DMS 273 (cell line): Measurements from ENCODE around the gene DSP.
A peak's percentile ranks its signal among the peaks of the same experiment; 100 is the strongest.

ENCODE experiments used
- DNase-seq: peaks from one replicate; lab custom pipeline; 2025; ENCODE audit not compliant: unreplicated experiment; lab: John Stamatoyannopoulos, UW

DSP gene, protein sequence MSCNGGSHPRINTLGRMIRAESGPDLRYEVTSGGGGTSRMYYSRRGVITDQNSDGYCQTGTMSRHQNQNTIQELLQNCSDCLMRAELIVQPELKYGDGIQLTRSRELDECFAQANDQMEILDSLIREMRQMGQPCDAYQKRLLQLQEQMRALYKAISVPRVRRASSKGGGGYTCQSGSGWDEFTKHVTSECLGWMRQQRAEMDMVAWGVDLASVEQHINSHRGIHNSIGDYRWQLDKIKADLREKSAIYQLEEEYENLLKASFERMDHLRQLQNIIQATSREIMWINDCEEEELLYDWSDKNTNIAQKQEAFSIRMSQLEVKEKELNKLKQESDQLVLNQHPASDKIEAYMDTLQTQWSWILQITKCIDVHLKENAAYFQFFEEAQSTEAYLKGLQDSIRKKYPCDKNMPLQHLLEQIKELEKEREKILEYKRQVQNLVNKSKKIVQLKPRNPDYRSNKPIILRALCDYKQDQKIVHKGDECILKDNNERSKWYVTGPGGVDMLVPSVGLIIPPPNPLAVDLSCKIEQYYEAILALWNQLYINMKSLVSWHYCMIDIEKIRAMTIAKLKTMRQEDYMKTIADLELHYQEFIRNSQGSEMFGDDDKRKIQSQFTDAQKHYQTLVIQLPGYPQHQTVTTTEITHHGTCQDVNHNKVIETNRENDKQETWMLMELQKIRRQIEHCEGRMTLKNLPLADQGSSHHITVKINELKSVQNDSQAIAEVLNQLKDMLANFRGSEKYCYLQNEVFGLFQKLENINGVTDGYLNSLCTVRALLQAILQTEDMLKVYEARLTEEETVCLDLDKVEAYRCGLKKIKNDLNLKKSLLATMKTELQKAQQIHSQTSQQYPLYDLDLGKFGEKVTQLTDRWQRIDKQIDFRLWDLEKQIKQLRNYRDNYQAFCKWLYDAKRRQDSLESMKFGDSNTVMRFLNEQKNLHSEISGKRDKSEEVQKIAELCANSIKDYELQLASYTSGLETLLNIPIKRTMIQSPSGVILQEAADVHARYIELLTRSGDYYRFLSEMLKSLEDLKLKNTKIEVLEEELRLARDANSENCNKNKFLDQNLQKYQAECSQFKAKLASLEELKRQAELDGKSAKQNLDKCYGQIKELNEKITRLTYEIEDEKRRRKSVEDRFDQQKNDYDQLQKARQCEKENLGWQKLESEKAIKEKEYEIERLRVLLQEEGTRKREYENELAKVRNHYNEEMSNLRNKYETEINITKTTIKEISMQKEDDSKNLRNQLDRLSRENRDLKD (N-terminal part only)

DNA sequence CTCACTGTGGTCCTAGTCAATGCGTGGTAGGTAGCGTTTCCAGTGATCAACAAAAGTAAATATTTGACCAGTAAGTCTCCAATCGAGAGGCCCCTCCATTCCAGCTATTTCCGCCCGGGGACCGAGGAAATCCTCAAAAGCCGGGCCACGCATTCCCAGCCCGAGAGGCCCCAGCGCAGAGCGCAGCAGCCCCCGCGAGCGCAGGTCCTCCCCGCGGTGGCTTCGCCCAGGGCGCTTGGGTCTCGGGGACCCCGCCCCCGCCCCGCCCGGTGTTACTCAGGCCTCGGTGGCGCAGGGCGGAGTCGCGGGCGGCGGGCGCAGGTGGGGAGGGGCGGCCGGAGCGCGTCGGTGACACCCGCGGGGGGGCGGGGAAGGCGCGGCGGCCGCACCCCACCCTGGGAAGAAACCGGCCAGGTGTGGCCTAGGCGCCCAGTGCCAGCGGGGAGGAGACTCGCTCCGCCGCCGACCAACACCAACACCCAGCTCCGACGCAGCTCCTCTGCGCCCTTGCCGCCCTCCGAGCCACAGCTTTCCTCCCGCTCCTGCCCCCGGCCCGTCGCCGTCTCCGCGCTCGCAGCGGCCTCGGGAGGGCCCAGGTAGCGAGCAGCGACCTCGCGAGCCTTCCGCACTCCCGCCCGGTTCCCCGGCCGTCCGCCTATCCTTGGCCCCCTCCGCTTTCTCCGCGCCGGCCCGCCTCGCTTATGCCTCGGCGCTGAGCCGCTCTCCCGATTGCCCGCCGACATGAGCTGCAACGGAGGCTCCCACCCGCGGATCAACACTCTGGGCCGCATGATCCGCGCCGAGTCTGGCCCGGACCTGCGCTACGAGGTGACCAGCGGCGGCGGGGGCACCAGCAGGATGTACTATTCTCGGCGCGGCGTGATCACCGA, at the start of gene DSP:
Gene DSP, plus strand, starts transcription at position 497 of the 890 bp plus-strand sequence. Its CDS starts 245 bp downstream, at position 742.
- peak; percentile 72 for DNase-seq

DNA sequence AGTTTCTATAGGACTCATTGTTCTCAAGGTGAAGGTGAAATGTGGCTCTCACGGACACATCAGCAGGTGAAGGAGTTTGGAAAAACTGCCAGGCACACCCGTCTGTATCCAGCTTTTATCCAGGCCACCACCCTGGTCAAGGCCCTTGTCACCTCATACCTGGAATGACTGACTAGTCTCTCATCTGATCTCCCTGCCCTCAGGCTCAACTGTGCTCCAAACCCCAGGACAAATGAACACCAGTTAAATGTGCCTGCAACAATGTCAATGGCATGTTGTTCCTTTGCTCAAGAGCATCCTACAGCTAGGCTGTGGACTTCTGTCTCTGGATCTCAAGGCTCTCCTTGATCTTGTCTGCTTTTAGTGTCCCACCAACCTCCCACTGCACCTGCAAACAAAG, 47.6 kb upstream of the DSP start:
- no peak for DNase-seq

DNA sequence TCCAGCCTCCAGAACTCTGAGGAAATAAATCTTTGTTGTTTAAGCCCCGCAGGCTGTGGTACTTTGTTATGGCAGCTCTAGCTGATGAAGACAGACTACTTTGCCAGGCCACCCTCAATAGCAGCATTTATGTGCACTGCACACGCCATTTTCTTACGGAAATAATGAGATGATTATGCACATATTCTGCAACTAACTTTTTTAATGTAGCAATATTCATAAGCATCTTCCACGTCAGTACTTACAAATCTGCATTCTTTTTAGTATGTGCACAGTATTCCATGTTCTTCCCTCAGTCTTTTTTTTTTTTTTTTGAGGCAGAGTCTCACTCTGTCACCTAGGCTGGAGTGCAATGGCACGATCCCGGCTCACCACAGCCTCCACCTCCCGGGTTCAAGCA, 46.8 kb upstream of the DSP start:
- no peak for DNase-seq

DNA sequence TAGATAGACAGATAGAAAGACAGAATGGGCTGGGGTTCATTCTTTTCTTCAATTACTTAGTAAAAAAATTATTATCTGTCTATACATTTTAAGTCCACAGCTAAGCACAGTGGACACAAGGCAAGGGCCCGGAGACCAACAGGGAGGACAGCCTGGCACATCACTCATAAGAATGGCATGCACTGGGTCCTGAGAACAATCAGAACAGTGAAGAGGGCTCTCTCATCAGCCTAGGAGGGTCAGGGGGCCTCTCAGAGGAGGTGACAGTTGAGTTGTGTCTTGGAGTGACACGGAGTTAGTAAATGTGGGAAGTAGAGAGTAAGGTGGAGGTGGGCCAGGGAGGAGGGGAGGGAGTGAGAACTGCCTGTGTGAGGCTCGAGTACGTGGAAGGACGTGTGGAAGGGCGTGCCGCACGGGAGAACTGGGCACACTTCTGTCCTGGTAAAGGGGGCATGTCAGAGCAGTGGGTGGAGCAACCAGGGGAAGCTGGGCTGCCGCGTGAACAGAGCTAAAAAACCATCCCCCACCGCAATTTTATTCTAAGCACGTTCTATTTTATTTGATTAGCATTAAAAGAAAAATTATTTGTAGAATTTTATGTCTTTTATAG, 45.1 kb upstream of the DSP start:
- DNase-seq, result no peak

DNA sequence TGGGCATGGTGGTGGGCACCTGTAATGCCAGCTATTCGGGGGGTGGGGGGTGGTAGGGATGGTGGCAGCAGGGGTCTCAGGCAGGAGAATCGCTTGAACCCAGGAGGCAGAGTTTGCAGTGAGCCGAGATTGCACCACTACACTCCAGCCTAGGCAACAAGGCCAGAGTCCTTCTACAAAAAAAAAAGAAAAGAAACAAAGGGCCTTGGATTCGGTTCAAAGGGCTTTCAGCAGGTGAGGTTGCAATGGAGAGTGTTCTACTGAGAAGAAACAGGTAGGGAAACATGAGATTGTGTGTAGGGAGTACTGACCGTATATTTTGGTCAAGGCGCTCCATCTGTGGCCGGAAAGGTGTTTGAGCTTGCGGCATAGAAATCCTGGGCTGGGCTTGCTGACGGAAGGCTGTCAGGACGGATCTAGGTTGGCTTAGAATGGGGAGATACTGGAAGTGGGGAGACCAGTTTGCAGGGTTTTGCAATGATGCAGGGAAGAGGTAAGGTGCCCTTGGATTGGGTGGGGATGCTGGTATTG, 40.7 kb upstream of the DSP start:
- DNase-seq, result no peak

DNA sequence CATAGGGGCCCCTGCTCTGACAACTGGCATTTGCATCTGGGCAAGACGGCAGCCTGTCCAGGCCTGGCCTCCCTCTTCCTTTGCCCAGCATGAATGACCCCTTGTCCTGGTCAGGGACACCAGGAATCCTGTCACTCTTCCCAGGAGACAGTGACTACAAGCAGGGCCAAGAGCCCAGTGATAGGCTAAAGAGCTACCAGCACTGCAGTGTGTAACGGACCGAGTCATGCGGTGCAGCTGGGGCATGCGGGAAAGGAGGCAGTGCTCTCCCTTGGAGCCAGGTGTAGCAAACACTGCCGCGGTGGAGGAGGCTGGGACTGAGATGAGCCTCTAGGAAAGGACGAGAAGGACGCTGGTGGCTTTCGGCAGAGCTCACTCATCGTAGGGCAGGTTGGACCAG, 38.7 kb upstream of the DSP start:
- no peak for DNase-seq

DNA sequence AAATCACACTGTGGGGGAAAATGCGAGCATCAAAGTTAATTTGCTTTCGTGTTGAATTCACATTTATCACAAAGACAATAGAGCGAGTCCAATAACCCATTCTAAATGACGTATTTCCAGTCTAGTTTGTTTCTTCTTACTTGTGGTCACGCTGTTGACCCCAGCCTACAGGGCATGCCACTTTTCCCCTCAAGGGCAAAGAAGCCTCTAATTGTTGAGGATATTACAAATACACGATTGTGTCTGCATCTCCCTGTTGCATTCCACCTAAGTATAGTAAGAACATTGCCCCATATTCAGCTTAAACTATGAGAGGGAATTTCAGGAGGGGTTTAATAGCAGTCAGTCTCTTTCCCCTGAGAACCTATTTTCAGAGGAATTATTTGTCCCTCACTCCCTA, 37.4 kb upstream of the DSP start:
- DNase-seq, result no peak

DNA sequence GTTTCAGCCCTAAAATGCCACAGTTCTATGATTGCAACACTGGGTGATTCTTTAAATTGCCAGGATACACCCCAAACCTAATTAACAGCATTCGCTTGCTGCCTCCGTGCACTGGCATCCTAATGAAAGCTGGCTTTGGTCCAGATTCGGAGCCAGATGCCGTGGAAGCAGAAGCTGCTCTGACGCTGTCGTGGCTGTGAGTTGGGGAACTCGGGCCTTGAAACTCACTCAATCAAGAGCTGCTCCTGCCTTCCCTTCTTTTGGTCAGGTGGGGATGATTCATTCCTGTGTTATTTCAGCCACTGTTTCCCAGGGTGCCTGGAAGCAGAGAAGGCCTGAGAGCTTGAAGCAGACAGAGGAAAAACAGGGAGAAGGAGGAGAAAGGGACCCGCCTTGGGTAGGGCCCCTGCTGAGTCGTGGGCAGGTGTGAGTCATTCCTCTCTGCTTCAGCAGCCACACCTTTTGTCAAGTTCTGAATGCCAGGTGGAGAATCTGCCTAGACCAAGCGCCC, 36.2 kb upstream of the DSP start:
- peak; percentile 83 for DNase-seq

DNA sequence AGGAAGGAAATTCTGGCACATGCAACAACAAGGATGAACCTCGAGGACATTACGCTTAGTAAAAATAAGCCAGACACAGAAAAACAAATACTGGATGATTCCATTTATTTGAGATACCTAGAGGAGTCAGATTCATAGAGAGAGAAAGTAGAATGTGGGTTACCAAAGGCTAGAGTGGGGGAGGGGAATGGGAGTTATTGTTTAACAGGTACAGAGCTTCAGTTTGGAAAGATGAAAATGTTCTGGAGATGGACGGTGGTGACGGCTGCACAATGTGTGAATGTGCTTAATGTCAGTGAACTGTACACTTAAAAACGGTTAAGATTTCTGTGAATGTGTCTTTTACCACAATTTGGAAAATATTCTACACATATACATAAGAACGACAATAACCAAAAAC, 33.9 kb upstream of the DSP start:
- no peak for DNase-seq

DNA sequence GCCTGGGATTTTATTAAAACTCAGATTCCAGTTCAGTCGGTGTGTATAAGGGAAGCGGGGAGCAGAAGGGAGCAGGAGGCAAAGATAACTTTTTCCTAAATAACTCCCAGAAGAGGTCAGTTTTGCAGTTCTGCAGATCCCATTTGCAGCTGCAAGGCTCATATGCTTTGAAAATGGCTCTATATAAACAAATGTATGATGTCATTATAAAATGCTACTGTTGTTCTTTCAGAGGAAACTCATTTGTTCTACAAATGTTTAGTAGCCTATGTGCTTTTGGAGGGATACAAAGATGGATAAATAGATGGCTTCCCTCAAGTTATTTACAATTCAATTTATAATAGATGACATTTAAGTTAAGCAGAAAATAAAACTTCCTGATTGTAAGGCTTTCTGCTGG, 29.2 kb upstream of the DSP start:
- no peak for DNase-seq

DNA sequence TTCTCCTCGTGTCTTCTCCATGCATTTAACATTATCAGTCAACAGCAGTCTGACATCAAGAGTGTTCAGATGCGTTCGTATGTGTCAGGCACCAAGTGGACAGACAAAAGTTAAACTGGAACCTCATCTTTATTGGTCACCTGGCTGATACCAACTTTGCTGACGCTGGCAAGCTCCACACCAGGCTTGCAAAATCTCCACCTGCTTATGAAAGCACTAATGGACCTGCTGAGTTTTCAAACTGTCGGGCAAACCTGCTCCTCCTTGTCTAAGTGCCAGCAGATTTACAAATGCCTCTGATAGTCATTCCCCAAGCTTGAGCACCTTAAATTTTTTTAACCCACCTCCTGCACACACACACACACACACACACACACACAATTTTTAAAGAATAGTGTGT, 27.9 kb upstream of the DSP start:
- no peak for DNase-seq

DNA sequence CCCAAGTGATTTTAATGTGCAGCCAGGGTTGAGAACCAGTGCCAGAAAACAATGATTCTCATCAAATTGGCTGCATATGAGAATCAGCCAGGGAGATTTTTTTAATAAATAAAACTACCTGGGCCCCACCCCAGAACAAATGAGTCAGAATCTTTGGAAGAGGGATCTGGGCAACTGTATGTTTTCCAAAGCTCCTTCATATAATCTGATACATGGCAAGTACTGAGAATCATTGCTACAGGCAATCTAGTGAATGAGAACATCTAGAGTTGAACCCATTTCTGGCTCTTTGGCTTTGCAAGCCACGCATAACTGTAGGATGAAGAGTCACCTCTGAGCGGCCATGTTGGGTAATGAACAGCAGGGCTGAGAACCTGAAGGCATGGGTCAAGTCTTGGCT, 26.1 kb upstream of the DSP start:
- no peak for DNase-seq

DNA sequence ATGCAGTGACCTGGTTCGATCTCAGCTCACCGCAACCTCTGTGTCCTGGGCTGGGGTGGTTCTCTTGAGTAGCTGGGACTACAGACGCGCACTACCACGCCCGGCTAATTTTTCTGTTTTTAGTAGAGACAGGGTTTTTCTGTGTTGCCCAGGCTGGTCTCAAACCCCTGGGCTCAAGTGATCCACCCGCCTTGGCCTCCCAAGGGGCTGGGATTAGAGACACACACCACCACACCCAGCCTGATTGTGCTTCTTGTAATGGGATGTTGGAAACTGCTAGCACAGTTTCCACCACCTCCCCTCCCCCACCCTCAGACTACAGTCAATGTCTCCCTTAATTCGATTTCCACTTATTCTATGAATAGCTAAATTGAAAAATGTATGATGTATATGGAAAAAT, 22.6 kb upstream of the DSP start:
- no peak for DNase-seq

DNA sequence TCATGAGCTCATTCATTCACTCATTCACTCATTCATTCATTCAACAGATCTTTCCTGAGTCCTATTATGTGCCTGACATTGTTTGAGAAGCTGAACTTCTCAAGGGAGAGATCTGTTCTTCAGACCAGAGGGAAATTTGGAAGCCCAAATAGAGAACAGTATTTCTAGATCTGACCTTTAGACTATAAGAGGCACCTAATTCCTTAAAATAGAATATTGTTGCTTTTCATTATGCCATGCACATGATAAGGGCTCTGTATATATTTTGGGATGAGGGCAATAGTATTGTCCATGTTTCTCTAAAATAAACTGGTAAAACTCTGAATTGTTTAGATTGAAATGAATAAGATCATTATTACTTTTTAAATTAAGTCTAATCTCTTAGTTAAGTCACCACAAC, 18.6 kb upstream of the DSP start:
- no peak for DNase-seq

DNA sequence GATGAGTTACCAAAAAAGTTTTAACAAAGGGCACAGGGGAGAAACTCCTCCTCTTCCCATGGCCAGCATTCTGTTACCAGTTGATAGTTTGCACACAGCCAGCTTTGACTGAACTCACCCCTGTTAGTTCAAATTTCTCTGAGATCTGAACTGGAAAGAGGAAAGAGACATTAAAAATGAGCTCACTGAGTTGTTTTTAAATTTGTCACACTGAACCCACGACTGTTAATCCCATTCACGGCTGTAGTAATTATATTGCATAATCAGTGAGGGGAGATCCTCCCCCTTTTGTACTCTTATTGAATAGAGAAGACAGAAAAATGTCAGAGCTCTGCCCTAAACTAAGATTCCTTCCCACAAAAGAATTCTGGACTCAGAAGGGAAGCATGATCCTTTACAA, 17.5 kb upstream of the DSP start:
- no peak for DNase-seq

DNA sequence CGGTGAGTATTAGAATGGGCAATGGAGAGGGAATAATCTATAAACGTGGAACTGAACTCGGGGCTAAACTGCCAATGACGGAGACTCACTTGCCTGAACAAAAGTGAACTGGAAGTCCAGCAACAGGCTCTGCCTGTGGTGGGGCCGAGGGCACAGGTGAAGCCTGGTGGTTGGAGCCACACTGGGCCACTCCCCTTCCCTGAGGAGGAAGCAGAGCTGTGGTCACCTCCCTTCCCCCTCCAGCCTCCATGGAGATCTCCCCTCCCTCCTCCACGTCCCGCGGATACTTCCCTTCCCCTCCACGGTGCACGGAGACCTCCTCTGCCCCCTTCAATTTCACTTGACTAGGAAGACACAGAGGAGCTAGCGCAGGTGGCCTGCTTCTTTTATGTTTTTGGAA, 14.7 kb upstream of the DSP start:
- DNase-seq, result no peak

DNA sequence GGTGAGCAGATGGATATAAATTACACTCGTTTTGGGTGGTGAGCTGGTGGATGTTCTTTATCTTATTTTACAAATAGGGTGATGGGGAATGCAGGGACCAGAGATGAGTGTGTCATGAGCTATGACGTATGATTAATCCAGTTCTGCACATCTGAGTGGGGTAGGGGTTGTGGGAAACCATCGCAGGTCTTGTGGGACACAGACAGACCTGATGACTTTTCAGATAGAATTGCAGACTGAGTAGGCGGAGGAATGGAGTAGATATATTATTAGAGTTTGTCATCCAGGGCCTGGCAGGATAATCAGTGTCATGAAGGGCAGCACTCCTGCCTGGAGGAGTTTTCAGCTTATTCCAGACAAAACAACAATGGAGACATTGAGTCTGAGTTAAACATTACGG, 12.9 kb upstream of the DSP start:
- no peak for DNase-seq

DNA sequence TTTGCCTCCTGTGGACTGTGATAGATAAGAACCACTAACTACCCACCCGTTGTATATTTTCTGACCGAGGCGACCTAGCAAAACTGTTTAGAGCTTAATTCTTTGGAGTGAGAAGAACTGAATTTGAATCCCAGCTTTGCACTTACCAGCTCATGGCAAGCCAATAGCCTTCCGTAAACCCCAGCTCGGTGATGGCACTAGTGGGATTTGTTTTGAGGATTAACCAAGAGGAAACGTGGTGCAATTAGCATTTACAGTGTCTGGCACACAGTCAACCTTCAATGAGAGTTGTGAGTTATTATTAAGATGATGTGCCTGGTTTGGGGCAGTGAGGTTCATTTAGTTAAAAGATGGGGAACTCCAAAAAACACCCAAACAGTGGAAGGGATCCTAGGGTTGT, 12.3 kb upstream of the DSP start:
- no peak for DNase-seq

DNA sequence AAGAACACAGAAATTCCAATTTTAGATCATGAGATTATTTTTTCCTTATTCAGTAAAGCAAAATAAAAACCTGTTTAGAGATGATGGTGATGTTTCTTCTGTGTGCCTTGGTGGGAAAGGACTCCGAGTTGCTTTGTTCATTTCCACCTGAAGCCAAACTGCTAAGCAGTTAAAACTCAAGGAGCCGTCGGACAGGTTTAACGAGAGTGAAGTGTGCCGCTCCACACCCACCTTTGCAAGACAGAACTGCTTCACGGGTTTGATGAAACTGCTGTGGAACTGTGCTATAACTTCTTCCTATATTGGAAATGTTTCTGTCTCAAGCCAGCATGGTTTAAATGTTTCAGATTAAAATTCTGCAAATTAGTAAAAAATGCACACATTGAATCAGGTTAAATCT, 9.2 kb upstream of the DSP start:
- no peak for DNase-seq

DNA sequence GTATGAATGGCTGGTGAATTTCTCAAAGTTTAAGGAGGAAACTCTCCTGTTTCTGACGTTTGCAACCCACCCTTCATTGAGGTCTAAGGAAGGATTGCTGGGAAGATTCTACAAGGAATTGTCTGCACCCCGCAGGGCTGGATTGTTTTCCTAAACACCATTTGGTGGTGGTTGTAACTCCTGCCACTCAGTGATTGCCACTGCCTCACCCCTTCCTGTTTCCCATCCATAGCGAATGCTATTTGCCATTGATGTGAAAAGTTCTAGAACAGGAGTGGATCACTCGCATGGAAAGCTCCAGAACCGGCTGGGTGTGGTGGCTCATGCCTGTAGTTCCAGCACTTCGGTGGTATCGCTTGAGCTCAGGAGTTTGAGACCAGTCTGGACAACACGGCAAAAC, 8.7 kb upstream of the DSP start:
- DNase-seq, result no peak
